Activated T-cell treated with anti-CD3 and anti-CD28 coated beads for 48 hours (primary cell): ENCODE results near the gene TMEM258.

Source experiments
- DNase-seq: peaks from one replicate; pipeline ENCODE4 v3.0.0-alpha.2; 2020; ENCODE audit warnings: low read depth

Gene TMEM258

GRCh38 chr11:61775606-61776554 lies 16.5 kb downstream of the TMEM258 start:
- DNase-seq = no peak

- no peak for DNase-seq
Measured at GRCh38 chr11:61775106-61775505, 17.3 kb downstream of the TMEM258 start.

GRCh38 chr11:61774411-61774810 lies 18.0 kb downstream of the TMEM258 start:
- no peak for DNase-seq

- DNase-seq = no peak
Measured at GRCh38 chr11:61773809-61774208, 18.6 kb downstream of the TMEM258 start.

GRCh38 chr11:61773356-61773755 lies 19.0 kb downstream of the TMEM258 start:
- DNase-seq = no peak

GRCh38 chr11:61771985-61772455 lies 20.4 kb downstream of the TMEM258 start:
- no peak for DNase-seq

GRCh38 chr11:61771195-61771894 lies 21.1 kb downstream of the TMEM258 start:
- DNase-seq = no peak

GRCh38 chr11:61769946-61770683 lies 22.3 kb downstream of the TMEM258 start:
- DNase-seq = no peak

GRCh38 chr11:61769169-61769920 lies 23.1 kb downstream of the TMEM258 start:
- DNase-seq = no peak

- no peak for DNase-seq
Measured at GRCh38 chr11:61768376-61769076, 23.9 kb downstream of the TMEM258 start.

GRCh38 chr11:61766353-61766841 lies 26.0 kb downstream of the TMEM258 start:
- no peak for DNase-seq

- no peak for DNase-seq
Measured at GRCh38 chr11:61765550-61766253, 26.7 kb downstream of the TMEM258 start.

- DNase-seq = no peak
Measured at GRCh38 chr11:61764606-61765260, 27.7 kb downstream of the TMEM258 start.

GRCh38 chr11:61763930-61764605 lies 28.3 kb downstream of the TMEM258 start:
- DNase-seq = no peak

- no peak for DNase-seq
Measured at GRCh38 chr11:61762798-61763197, 29.6 kb downstream of the TMEM258 start.

GRCh38 chr11:61762223-61762615 lies 30.2 kb downstream of the TMEM258 start:
- no peak for DNase-seq

GRCh38 chr11:61761440-61762222 lies 30.8 kb downstream of the TMEM258 start:
- DNase-seq = no peak

GRCh38 chr11:61760946-61761345 lies 31.5 kb downstream of the TMEM258 start:
- no peak for DNase-seq
